Neural progenitor cell (in vitro differentiated cells): ENCODE data around the gene NCOA3.

Experiments
- EZH2 ChIP-seq: fragments of 200-600 bp; sonication (generic); IDR thresholded peaks from 2 replicates; pipeline ENCODE4 v1.6.1; 2017; ENCODE audit warnings: antibody characterized with exemption, mild to moderate bottlenecking, moderate library complexity
- TF ChIP-seq, protein P1 (sequence below): fragments of 200-600 bp; sonication (generic); IDR thresholded peaks from 2 replicates; pipeline ENCODE4 v1.5.1; 2017; ENCODE audit warnings: antibody characterized with exemption, mild to moderate bottlenecking

DNA sequence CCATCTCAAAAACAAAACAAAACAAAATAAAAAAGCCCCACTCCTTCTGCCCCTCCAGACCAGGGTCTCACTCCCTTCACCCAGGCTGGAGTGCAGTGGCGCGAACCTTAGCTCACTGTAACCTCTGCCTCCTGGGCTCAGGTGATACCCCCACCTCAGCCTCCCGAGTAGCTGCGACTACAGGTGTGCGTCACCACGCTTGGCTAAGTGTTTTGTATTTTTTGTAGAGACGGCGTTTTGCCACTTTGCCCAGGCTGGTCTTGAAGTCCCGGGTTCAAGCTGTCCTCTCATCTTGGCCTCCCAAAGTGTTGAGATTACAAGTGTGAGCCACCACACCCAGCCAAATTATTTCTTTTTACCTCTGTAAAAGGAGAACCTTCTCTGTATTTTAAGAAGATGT is 110.1 kb downstream of the NCOA3 start:
- TF ChIP-seq EZH2, result no peak
- TF ChIP-seq, protein P1, sequence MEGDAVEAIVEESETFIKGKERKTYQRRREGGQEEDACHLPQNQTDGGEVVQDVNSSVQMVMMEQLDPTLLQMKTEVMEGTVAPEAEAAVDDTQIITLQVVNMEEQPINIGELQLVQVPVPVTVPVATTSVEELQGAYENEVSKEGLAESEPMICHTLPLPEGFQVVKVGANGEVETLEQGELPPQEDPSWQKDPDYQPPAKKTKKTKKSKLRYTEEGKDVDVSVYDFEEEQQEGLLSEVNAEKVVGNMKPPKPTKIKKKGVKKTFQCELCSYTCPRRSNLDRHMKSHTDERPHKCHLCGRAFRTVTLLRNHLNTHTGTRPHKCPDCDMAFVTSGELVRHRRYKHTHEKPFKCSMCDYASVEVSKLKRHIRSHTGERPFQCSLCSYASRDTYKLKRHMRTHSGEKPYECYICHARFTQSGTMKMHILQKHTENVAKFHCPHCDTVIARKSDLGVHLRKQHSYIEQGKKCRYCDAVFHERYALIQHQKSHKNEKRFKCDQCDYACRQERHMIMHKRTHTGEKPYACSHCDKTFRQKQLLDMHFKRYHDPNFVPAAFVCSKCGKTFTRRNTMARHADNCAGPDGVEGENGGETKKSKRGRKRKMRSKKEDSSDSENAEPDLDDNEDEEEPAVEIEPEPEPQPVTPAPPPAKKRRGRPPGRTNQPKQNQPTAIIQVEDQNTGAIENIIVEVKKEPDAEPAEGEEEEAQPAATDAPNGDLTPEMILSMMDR, result no peak
